Measurements from ENCODE around the gene LGALS9B.
"Not testable (repeated sequence)": the region's sequence is repeated elsewhere in the genome, so short reads cannot be mapped to it uniquely, and the experiment has no call there.

DNA sequence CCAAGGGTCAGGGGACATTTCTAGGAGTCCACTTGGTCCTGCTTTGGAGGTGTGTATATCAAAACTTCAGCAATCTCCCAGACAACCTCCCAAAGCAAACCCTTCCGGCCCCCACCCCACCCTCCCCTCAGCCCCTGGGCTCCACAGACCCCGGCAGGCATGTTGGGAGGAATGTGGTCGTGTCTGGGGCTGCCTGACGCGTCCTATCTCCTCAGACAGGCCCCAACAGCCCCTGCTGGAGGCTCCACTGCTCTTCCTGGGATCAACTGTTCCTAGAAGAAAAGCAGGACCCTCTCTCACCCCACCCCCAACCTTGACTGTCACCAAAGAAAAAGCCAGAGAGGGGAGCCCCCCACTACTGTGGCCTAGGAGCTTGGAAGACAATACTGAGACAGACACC, 28.1 kb upstream of the LGALS9B start:
- not testable (repeated sequence) for TF ChIP-seq SUZ12 (IDR thresholded peaks at IDR 0.05); FOXM1 (IDR thresholded peaks at IDR 0.05; ENCODE audit: borderline replicate concordance); SP1 (IDR thresholded peaks at IDR 0.05); BHLHE40 (IDR thresholded peaks at IDR 0.05; ENCODE audit: borderline replicate concordance); ZNF384 (IDR thresholded peaks at IDR 0.05); TARDBP (IDR thresholded peaks at IDR 0.05); HDGF (IDR thresholded peaks at IDR 0.05; ENCODE audit: borderline replicate concordance); NFRKB (IDR thresholded peaks at IDR 0.05); ELF4 (IDR thresholded peaks at IDR 0.05)

Measured in HEK293T (cell line).